ENCODE data around the gene SLC16A8. TPM values are rescaled to one million over a fixed set of nuclear protein-coding genes. Genes with fewer than 3 reads are reported as not detected.
"Not testable (repeated sequence)": the region's sequence is repeated elsewhere in the genome, so short reads cannot be mapped to it uniquely, and the experiment has no call there.

Gene SLC16A8
- total RNA-seq, 4 donors from 2014 or later, result 0.29 to 0.65 (median 0.33) TPM; not detected in 1

- Histone ChIP-seq H3K4me3 (peak overlapping the region in 1 of 4 donors; percentile 7), H3K27me3 (no peaks in the 10 kb centered on the region), H3K4me1 (peaks cover 16 to 50% (median 32%) of the 10 kb centered on the region in 4 donors), H3K36me3 (no peaks in the 10 kb centered on the region), H3K9me3 (no peaks in the 10 kb centered on the region), H3K27ac (replicated peaks in 1 of 4) (peak overlapping the region; percentile 62 to 80 (median 72))
- WGBS, result 90% methylated on average over 22 of the region's 23 CpGs
- TF ChIP-seq POLR2AphosphoS5 (IDR thresholded peaks at IDR 0.05) (no peak), CTCF (IDR thresholded peaks at IDR 0.05) (no peak), POLR2A (IDR thresholded peaks at IDR 0.05; ENCODE audit: low read depth) (no peak), EP300 (IDR thresholded peaks at IDR 0.05) (no peak)
- no peak for DNase-seq (ENCODE audit: extremely low spot score)
- intact Hi-C loops (cut with DNase I), result no loop called here
Measured at GRCh38 chr22:38038426-38038825, 45.6 kb downstream of the SLC16A8 start.

- peaks cover 19 to 58% (median 37%) of the 10 kb centered on the region in 4 donors for H3K4me1 ChIP-seq
- WGBS, result 81% methylated on average over 13 of the region's 13 CpGs
- H3K36me3 ChIP-seq; H3K9me3 ChIP-seq; DNase-seq (ENCODE audit: extremely low spot score); intact Hi-C loops (cut with DNase I); H3K4me3 ChIP-seq; H3K27me3 ChIP-seq: not testable (repeated sequence)
- peak overlapping the region in 3 of 4 donors; percentile 54 to 80 (median 62) for H3K27ac ChIP-seq (replicated peaks in 1 of 4)
Measured at GRCh38 chr22:38037367-38038150, 46.4 kb downstream of the SLC16A8 start.

- 69% methylated on average over 10 of the region's 10 CpGs for WGBS
- intact Hi-C loops (cut with DNase I), result no loop called here
- DNase-seq (ENCODE audit: extremely low spot score), result no peak
- Histone ChIP-seq H3K27me3 (no peaks in the 10 kb centered on the region), H3K4me1 (peaks cover 19 to 56% (median 37%) of the 10 kb centered on the region in 4 donors), H3K27ac (replicated peaks in 1 of 4) (peak overlapping the region in 3 of 4 donors; percentile 47 to 69 (median 62)), H3K9me3 (no peaks in the 10 kb centered on the region), H3K36me3 (no peaks in the 10 kb centered on the region), H3K4me3 (no peak overlapping the region)
- TF ChIP-seq POLR2AphosphoS5 (IDR thresholded peaks at IDR 0.05) (no peak), POLR2A (IDR thresholded peaks at IDR 0.05; ENCODE audit: low read depth) (no peak), CTCF (IDR thresholded peaks at IDR 0.05) (no peak), EP300 (IDR thresholded peaks at IDR 0.05) (no peak)
Measured at GRCh38 chr22:38036392-38037062, 47.5 kb downstream of the SLC16A8 start.

- Histone ChIP-seq H3K4me3 (no peak overlapping the region), H3K27me3 (no peaks in the 10 kb centered on the region), H3K9me3 (no peaks in the 10 kb centered on the region), H3K27ac (replicated peaks in 1 of 4) (peak overlapping the region in 3 of 4 donors; percentile 62 to 77 (median 69)), H3K36me3 (no peaks in the 10 kb centered on the region), H3K4me1 (peaks cover 19 to 66% (median 37%) of the 10 kb centered on the region in 4 donors)
- 86% methylated on average over 9 of the region's 9 CpGs for WGBS
- DNase-seq (ENCODE audit: extremely low spot score), result no peak
- TF ChIP-seq CTCF (IDR thresholded peaks at IDR 0.05), result no peak
- no peak for TF ChIP-seq EP300 (IDR thresholded peaks at IDR 0.05)
- TF ChIP-seq POLR2A (IDR thresholded peaks at IDR 0.05; ENCODE audit: low read depth), result no peak
- TF ChIP-seq POLR2AphosphoS5 (IDR thresholded peaks at IDR 0.05), result no peak
- intact Hi-C loops (cut with DNase I), result no loop called here
Measured at GRCh38 chr22:38035530-38035885, 48.5 kb downstream of the SLC16A8 start.

- H3K4me1 ChIP-seq, result peaks cover 19 to 68% (median 35%) of the 10 kb centered on the region in 4 donors
- no peaks in the 10 kb centered on the region for H3K27me3 ChIP-seq
- H3K27ac ChIP-seq (replicated peaks in 1 of 4), result peak overlapping the region; percentile 62 to 77 (median 70)
- intact Hi-C loops (cut with DNase I), result no loop called here
- 97% methylated on average over 9 of the region's 11 CpGs for WGBS
- no peaks in the 10 kb centered on the region for H3K9me3 ChIP-seq
- H3K4me3 ChIP-seq, result no peak overlapping the region
- no peaks in the 10 kb centered on the region for H3K36me3 ChIP-seq
- TF ChIP-seq POLR2AphosphoS5 (IDR thresholded peaks at IDR 0.05) (no peak), POLR2A (IDR thresholded peaks at IDR 0.05; ENCODE audit: low read depth) (no peak), CTCF (IDR thresholded peaks at IDR 0.05) (no peak), EP300 (IDR thresholded peaks at IDR 0.05) (no peak)
- DNase-seq (ENCODE audit: extremely low spot score), result no peak
Measured at GRCh38 chr22:38034884-38035529, 49.0 kb downstream of the SLC16A8 start.

Measured in esophagus muscularis mucosa (tissue), 4 donors.